NB4 (cell line): ENCODE data around the gene LRFN4.

Source experiments
- DNase-seq: peaks from one replicate; pipeline ENCODE4 v3.0.0; 2010; ENCODE audit warnings: low read depth
- H3K4me3 ChIP-seq: one replicate; pipeline ENCODE4 v1.5.1; 2011; ENCODE audit warnings: mild to moderate bottlenecking, low read depth, low read length, moderate library complexity
- MYC ChIP-seq: IDR thresholded peaks from 2 replicates; pipeline ENCODE4 v1.6.1; 2011; ENCODE audit warnings: low read depth, low read length
- POLR2A ChIP-seq: IDR thresholded peaks from 2 replicates; pipeline ENCODE4 v1.6.1; 2011; ENCODE audit warnings: mild to moderate bottlenecking; ENCODE audit not compliant: insufficient read length; ENCODE audit errors: extremely low read depth
- TF ChIP-seq, protein P1 (sequence below): IDR thresholded peaks from 2 replicates; pipeline ENCODE4 v1.6.1; 2011; ENCODE audit warnings: low read depth, low read length
- TF ChIP-seq, protein P2 (sequence below): IDR thresholded peaks from one replicate; pipeline ENCODE4 v1.5.1; 2012; ENCODE audit warnings: low read depth, low read length

Gene LRFN4

DNA sequence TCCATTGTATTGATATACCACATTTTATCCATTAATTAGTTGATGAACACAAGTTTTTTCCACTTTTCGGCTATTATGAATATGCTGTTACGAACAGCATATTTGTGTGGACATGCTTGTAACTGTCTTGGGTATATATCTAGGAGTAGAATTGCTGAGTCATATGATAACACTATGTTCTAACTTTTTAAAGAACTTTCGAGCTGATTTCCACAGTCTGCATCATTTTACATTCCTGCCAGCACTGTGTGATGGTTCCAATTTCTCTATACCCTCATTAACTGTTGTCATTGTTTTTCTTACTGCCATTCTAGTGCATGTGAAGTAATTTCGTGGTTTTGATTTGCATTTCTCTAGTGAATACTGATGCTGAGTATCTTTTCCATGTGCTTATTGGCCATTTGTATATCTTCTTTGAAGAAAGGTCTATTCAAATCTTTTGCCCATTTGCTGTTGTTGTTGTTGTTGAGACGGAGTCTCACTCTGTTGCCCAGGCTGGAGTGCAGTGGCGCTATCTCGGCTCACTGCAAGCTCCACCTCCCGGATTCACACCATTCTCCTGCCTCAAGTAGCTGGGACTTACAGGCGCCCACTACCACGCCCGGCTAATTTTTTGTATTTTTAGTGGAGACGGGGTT, 21.0 kb upstream of the LRFN4 start:
- no peak overlapping the region for H3K4me3 ChIP-seq
- no peak for DNase-seq
- TF ChIP-seq, protein P1, sequence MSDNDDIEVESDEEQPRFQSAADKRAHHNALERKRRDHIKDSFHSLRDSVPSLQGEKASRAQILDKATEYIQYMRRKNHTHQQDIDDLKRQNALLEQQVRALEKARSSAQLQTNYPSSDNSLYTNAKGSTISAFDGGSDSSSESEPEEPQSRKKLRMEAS = no peak
- TF ChIP-seq MYC (no peak), POLR2A (no peak)
- TF ChIP-seq, protein P2, sequence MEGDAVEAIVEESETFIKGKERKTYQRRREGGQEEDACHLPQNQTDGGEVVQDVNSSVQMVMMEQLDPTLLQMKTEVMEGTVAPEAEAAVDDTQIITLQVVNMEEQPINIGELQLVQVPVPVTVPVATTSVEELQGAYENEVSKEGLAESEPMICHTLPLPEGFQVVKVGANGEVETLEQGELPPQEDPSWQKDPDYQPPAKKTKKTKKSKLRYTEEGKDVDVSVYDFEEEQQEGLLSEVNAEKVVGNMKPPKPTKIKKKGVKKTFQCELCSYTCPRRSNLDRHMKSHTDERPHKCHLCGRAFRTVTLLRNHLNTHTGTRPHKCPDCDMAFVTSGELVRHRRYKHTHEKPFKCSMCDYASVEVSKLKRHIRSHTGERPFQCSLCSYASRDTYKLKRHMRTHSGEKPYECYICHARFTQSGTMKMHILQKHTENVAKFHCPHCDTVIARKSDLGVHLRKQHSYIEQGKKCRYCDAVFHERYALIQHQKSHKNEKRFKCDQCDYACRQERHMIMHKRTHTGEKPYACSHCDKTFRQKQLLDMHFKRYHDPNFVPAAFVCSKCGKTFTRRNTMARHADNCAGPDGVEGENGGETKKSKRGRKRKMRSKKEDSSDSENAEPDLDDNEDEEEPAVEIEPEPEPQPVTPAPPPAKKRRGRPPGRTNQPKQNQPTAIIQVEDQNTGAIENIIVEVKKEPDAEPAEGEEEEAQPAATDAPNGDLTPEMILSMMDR = no peak

- peak; percentile 39 for DNase-seq
- no peak overlapping the region for H3K4me3 ChIP-seq
- TF ChIP-seq, protein P2 = no peak
- TF ChIP-seq POLR2A (no peak), MYC (no peak)
- TF ChIP-seq, protein P1 = no peak
Measured at GRCh38 chr11:66840317-66841091, 16.4 kb upstream of the LRFN4 start.

DNA sequence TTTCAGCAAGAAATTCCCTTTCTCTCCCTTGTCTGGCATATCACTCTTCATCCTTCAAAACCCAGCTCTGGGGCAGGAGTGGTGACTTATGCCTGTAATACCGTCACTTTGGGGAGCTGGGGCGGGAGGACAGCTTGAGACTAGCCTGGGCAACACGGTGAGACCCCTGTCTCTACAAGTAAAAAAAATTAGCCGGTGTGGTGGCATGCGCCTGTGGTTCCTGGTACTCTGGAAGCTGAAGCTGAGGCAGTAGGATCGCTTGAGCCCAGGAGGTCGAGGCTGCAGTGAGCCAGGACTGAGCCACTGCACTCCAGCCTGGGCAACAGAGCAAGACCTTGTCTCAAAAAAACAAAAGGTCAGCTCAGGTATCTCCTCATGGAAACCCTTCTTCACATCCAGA, 15.0 kb upstream of the LRFN4 start:
- DNase-seq = no peak
- H3K4me3 ChIP-seq = peak overlapping the region; percentile 94
- TF ChIP-seq POLR2A (no peak), MYC (no peak)
- TF ChIP-seq, protein P1 = no peak
- TF ChIP-seq, protein P2 = no peak

- peak overlapping the region; percentile 94 for H3K4me3 ChIP-seq
Measured at GRCh38 chr11:66842501-66842895, 14.4 kb upstream of the LRFN4 start.

DNA sequence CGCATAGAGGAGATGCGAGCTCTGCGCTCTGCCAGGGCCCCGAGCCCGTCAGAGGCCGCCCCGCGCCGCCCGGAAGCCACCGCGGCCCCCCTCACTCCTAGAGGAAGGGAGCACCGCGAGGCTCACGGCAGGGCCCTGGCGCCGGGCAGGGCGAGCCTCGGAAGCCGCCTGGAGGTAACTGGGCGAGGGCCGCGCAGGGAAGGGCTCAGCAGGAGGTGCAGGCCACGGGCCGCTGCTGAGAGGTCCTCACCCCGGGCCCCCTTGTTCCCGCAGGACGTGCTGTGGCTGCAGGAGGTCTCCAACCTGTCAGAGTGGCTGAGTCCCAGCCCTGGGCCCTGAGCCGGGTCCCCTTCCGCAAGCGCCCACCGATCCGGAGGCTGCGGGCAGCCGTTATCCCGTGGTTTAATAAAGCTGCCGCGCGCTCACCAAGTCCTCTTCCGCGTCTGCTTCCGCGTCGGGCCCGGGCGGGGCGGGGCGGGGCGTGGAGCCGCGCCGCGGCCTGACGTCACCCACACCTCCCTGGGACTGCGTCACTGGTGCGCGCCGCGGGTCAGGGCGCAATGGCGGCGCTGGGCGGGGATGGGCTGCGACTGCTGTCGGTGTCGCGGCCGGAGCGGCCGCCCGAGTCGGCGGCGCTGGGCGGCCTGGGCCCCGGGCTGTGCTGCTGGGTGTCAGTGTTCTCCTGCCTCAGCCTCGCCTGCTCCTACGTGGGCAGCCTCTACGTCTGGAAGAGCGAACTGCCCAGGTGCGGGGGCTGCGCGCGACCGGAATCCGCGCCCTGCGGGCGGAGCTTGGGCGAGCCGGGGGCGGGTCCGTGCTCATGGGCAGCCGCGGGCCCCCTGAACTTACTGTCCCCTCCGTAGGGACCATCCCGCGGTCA, 13.7 kb upstream of the LRFN4 start, which contains the start of gene RCE1:
Gene RCE1, plus strand, starts transcription at position 546 of the 880 bp plus-strand sequence. Its CDS starts 15 bp downstream, at position 561.
- peak; percentile 95 for DNase-seq
- peak within 1 kb of the TSS; percentile 96 for H3K4me3 ChIP-seq
- TF ChIP-seq, protein P2 = no peak
- TF ChIP-seq MYC (peak; percentile 2), POLR2A (peak; percentile 94)
- TF ChIP-seq, protein P1 = no peak

More at GRCh38 chr11:66842501-66842895, 14.4 kb upstream of the LRFN4 start:
- TF ChIP-seq, protein P2 = no peak
- TF ChIP-seq MYC (no peak), POLR2A (no peak)
- TF ChIP-seq, protein P1 = no peak
- DNase-seq = no peak
